Stomach (tissue), 9 donors: Measurements from ENCODE around the gene TANGO6. TPM values are rescaled to one million over a fixed set of nuclear protein-coding genes. Genes with fewer than 3 reads are reported as not detected.
"Not testable (repeated sequence)": the region's sequence is repeated elsewhere in the genome, so short reads cannot be mapped to it uniquely, and the experiment has no call there.

Experiments used
- DNase-seq, 2 donors: peaks; one replicate each; pipeline versions ENCODE4 v3.0.0 to v3.0.0-alpha.2; 2013 to 2019
- H3K27ac ChIP-seq, 5 donors: fragments of 200-600 bp in 4 of 5; sonication (generic) in 4 of 5; one replicate each; pipeline ENCODE4 v1.5.1; 2013 to 2019; ENCODE audit warnings: mild to moderate bottlenecking in 1 of 5, moderate library complexity in 1 of 5
- H3K27me3 ChIP-seq, 3 donors: fragments of 200-600 bp; sonication (generic); one replicate each; pipeline ENCODE4 v1.5.1; 2017 to 2019; ENCODE audit warnings: mixed run types in 1 of 3
- H3K36me3 ChIP-seq, 4 donors: fragments of 200-600 bp; sonication (generic); 1 replicate in 3 of 4; 2 replicates in 1 of 4; pipeline ENCODE4 v1.5.1; 2016 to 2019
- H3K4me1 ChIP-seq, 4 donors: fragments of 200-600 bp; sonication (generic); one replicate each; pipeline ENCODE4 v1.5.1; 2016 to 2019
- H3K4me3 ChIP-seq, 4 donors: fragments of 200-600 bp; sonication (generic) in 3 of 4; one replicate each; pipeline ENCODE4 v1.5.1; 2016 to 2019; ENCODE audit warnings: mild to moderate bottlenecking in 1 of 4
- H3K9me3 ChIP-seq, 4 donors: fragments of 200-600 bp; sonication (generic); one replicate each; pipeline ENCODE4 v1.5.1; 2016 to 2019
- EP300 ChIP-seq: sonication (generic); formaldehyde crosslinking; IDR thresholded peaks from one replicate; pipeline ENCODE4 v1.6.1; 2017; ENCODE audit warnings: antibody characterized with exemption
- POLR2A ChIP-seq, 4 donors: fragments of 450-650 bp; IDR thresholded peaks; one replicate each; pipeline ENCODE4 v1.6.1; 2016; ENCODE audit warnings: antibody characterized with exemption in 4 of 4, control low read depth in 2 of 4, mild to moderate bottlenecking in 1 of 4, moderate library complexity in 1 of 4
- POLR2AphosphoS5 ChIP-seq, 3 donors: sonication (generic); formaldehyde crosslinking; IDR thresholded peaks; one replicate each; pipeline ENCODE4 v1.6.1; 2016; ENCODE audit warnings: antibody characterized with exemption in 3 of 3
- WGBS, 5 donors: extraction: QIAGEN DNeasy Blood & Tissue Kit in 3 of 5; methylation state at CpG; one replicate each; pipeline versions ENCODE4 v1.1.5 to v1.1.7; 2013 to 2018; 5-methylcytosine and 5-hydroxymethylcytosine counted together
- intact Hi-C: fragments of 100-400 bp; cut with DNase I; formaldehyde crosslinking; loops from one replicate; pipeline ENCODE4 v1.15.1; 2023; ENCODE audit warnings: low total_unique reads
- polyA plus RNA-seq, 3 donors: library from polyadenylated mRNA; stranded (reverse); fragments of 200-250 nt; gene quantifications; one replicate each; pipeline ENCODE4 v1.2.3, GENCODE V29; 2013
- total RNA-seq, 5 donors: library from RNA; depleted of rRNA; stranded (reverse); fragments of >200 nt; gene quantifications; one replicate each; pipeline versions ENCODE4 v1.1.0 to v1.2.3, GENCODE V29; 2014 to 2016
- TF ChIP-seq, protein P1 (sequence below), 7 experiments: fragments of 450-650 bp in 4 of 7; fragments of 200-600 bp in 3 of 7; sonication (generic) in 3 of 7; IDR thresholded peaks; one replicate each; pipeline ENCODE4 v1.5.1; 2016 to 2019; ENCODE audit warnings: antibody characterized with exemption in 7 of 7, control low read depth in 2 of 7, mild to moderate bottlenecking in 1 of 7
- donor health status: healthy with polysubstance abuse.
- donor health status: Bipolar disorder and iron deficiency.
- donor health status: healthy.

TANGO6 gene
- total and polyA plus RNA-seq, 8 donors, result 2.2 to 32.7 (median 11.4) TPM

DNA sequence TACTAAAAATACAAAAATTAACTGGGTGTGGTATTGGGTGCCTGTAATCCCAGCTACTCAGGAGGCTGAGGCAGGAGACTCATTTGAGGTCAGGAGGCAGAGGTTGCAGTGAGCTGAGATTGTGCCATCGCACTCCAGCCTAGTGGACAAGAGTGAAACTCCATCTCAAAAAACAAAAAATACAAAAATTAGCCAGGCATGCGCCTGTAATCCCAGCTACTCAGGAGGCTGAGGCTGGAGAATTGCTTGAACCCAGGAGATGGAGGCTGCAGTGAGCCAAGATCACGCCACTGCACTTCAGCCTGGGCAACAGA lies 208.1 kb downstream of the TANGO6 start:
- WGBS, 5 donors, result 93 to 100% (median 97%) methylated on average over 3 of the region's 3 CpGs
- H3K27ac ChIP-seq, H3K27me3 ChIP-seq, intact Hi-C loops, H3K4me1 ChIP-seq, H3K9me3 ChIP-seq, H3K4me3 ChIP-seq, DNase-seq, H3K36me3 ChIP-seq: not testable (repeated sequence)
- TF ChIP-seq, protein P1, sequence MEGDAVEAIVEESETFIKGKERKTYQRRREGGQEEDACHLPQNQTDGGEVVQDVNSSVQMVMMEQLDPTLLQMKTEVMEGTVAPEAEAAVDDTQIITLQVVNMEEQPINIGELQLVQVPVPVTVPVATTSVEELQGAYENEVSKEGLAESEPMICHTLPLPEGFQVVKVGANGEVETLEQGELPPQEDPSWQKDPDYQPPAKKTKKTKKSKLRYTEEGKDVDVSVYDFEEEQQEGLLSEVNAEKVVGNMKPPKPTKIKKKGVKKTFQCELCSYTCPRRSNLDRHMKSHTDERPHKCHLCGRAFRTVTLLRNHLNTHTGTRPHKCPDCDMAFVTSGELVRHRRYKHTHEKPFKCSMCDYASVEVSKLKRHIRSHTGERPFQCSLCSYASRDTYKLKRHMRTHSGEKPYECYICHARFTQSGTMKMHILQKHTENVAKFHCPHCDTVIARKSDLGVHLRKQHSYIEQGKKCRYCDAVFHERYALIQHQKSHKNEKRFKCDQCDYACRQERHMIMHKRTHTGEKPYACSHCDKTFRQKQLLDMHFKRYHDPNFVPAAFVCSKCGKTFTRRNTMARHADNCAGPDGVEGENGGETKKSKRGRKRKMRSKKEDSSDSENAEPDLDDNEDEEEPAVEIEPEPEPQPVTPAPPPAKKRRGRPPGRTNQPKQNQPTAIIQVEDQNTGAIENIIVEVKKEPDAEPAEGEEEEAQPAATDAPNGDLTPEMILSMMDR (IDR thresholded peaks at IDR 0.05), result peak in 1 of 7 experiments; percentile 11

DNA sequence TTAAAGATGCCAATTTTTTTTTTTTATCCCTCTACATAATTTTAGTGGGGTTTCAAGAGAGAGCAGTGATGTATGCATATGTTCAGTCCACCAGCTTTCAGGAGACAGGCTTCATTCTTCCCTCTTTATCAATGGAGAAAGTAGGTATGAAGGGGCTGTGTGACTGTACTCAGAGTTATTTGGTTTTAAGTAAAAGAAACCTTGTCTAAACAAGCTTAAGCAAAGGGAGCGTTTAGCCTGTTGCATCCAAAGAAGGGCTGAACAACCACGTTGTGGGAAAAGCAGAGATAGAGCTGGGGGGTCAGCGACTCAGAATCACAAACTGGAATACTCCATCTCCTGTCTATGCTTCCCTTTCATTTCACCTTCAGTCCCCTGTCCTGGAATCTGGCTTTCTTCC lies 211.7 kb downstream of the TANGO6 start:
- peaks cover 0 to 9% (median 5%) of the 10 kb centered on the region in 4 donors for H3K4me1 ChIP-seq
- TF ChIP-seq POLR2AphosphoS5 (IDR thresholded peaks at IDR 0.05), result no peak
- TF ChIP-seq EP300, result no peak
- TF ChIP-seq, protein P1 (IDR thresholded peaks at IDR 0.05), result no peak
- TF ChIP-seq POLR2A (IDR thresholded peaks at IDR 0.05), result no peak
- no peak overlapping the region for H3K27ac ChIP-seq
- intact Hi-C loops, result no loop called here
- H3K27me3 ChIP-seq, result no peaks in the 10 kb centered on the region
- no peaks in the 10 kb centered on the region for H3K9me3 ChIP-seq
- no peaks in the 10 kb centered on the region for H3K36me3 ChIP-seq
- no peak for DNase-seq
- H3K4me3 ChIP-seq, result no peak overlapping the region
- WGBS, 5 donors, result 80 to 90% (median 84%) methylated on average over 3 of the region's 3 CpGs

DNA sequence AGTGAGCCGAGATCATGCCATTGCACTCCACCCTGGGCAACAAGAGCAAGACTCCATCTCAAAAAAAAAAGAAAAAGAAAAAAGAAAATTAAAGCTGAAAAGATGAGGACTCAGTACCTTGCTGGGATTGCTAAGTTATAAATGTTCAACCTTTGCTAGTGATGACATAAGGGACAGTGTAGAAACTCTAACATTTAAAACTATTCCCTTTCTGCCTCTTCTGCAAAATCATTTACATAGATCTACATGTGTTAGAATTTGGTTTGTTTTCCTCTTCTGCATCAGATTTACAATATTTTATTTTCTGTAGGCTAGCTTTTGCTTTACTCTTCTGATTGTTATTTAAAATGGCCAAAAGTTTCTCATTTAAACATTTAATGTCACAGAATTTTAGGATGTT lies 212.6 kb downstream of the TANGO6 start:
- intact Hi-C loops, result no loop called here
- Histone ChIP-seq H3K4me3 (no peak overlapping the region), H3K27ac (no peak overlapping the region), H3K36me3 (no peaks in the 10 kb centered on the region), H3K4me1 (peaks cover 0 to 9% (median 5%) of the 10 kb centered on the region in 4 donors), H3K27me3 (no peaks in the 10 kb centered on the region), H3K9me3 (no peaks in the 10 kb centered on the region)
- DNase-seq, result no peak
- WGBS, 5 donors, result 90 to 95% (median 93%) methylated on average over 1 of the region's 1 CpG
- no peak for TF ChIP-seq POLR2A (IDR thresholded peaks at IDR 0.05)
- no peak for TF ChIP-seq POLR2AphosphoS5 (IDR thresholded peaks at IDR 0.05)
- TF ChIP-seq, protein P1 (IDR thresholded peaks at IDR 0.05), result no peak
- no peak for TF ChIP-seq EP300

DNA sequence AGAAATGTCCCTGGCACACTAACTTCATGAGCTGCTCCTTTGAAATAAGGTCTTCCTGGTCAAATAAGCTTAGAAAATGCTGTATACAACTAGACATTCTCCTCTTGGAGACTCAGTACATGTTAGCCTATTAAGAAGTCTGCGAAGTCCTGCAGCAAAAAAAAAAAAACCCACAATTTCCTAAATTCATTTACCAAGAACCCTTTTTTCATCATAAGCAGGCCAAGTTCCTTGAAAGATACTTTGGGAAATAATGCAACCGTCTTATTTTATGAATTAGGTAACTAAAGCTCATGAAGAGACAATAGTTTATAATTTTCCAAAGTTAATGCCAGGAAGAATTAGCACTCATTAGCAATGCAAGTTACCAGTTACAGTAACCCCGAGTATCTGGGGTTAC lies 213.1 kb downstream of the TANGO6 start:
- H3K27me3 ChIP-seq, result no peaks in the 10 kb centered on the region
- peaks cover 0 to 9% (median 5%) of the 10 kb centered on the region in 4 donors for H3K4me1 ChIP-seq
- intact Hi-C loops, result no loop called here
- H3K27ac ChIP-seq, result no peak overlapping the region
- TF ChIP-seq, protein P1 (IDR thresholded peaks at IDR 0.05), result no peak
- no peak for TF ChIP-seq POLR2A (IDR thresholded peaks at IDR 0.05)
- TF ChIP-seq EP300, result no peak
- no peak for TF ChIP-seq POLR2AphosphoS5 (IDR thresholded peaks at IDR 0.05)
- H3K9me3 ChIP-seq, result no peaks in the 10 kb centered on the region
- no peak for DNase-seq
- 76 to 90% (median 88%) methylated on average over 3 of the region's 3 CpGs for WGBS, 5 donors
- no peaks in the 10 kb centered on the region for H3K36me3 ChIP-seq
- no peak overlapping the region for H3K4me3 ChIP-seq
